ENCODE data around the gene DMBT1.

GRCh38 chr10:122689146-122689820 lies 128.7 kb downstream of the DMBT1 start:
- TF ChIP-seq EZH2 (IDR thresholded peaks at IDR 0.05; ENCODE audit: borderline replicate concordance, insufficient read depth, low read depth, low read length, poor library complexity, severe bottlenecking) (no peak), CTCF (IDR thresholded peaks at IDR 0.05) (no peak)

All from B cell (primary cell).